HepG2 (cell line): ENCODE measurements around the gene SLA2. TPM values are rescaled to one million over a fixed set of nuclear protein-coding genes. Genes with fewer than 3 reads are reported as not detected.

ENCODE experiments used
- CREM ChIP-seq, 2 experiments: sonication (generic) in 1 of 2; formaldehyde crosslinking in 1 of 2; IDR thresholded peaks; 2 replicates each; pipeline versions ENCODE4 v1.4.0 to v1.6.1; 2016 to 2020; ENCODE audit warnings: antibody characterized with exemption in 1 of 2, mild to moderate bottlenecking in 1 of 2, missing genetic modification reagents in 1 of 2
- HOXD1 ChIP-seq: sonication (generic); formaldehyde crosslinking; IDR thresholded peaks from 2 replicates; pipeline ENCODE4 v1.5.0; 2020; ENCODE audit warnings: missing genetic modification reagents
- KLF16 ChIP-seq, 2 experiments: sonication (generic) in 1 of 2; formaldehyde crosslinking in 1 of 2; IDR thresholded peaks; 2 replicates each; pipeline versions ENCODE4 v1.6.1 to v1.8.0; 2016 to 2023; ENCODE audit warnings: missing genetic modification reagents in 2 of 2, missing compliant biosample characterization in 1 of 2
- MLXIP ChIP-seq: sonication (generic); formaldehyde crosslinking; IDR thresholded peaks from 2 replicates; pipeline ENCODE4 v1.9.0; 2021; ENCODE audit warnings: missing genetic modification reagents, borderline replicate concordance
- MYC ChIP-seq: sonication (generic); formaldehyde crosslinking; IDR thresholded peaks from 2 replicates; pipeline ENCODE4 v1.9.0; 2021; ENCODE audit warnings: missing genetic modification reagents, borderline replicate concordance
- SATB2 ChIP-seq: sonication (generic); formaldehyde crosslinking; IDR thresholded peaks from 2 replicates; pipeline ENCODE4 v1.5.0; 2020; ENCODE audit warnings: missing genetic modification reagents
- SKIL ChIP-seq: sonication (generic); formaldehyde crosslinking; IDR thresholded peaks from 2 replicates; pipeline ENCODE4 v1.8.0; 2022; ENCODE audit warnings: missing genetic modification reagents, mild to moderate bottlenecking, moderate library complexity, borderline replicate concordance
- SNAPC2 ChIP-seq: sonication (generic); formaldehyde crosslinking; IDR thresholded peaks from 2 replicates; pipeline ENCODE4 v1.8.1; 2022; ENCODE audit warnings: mild to moderate bottlenecking, missing genetic modification reagents
- ZNF143 ChIP-seq: sonication (generic); formaldehyde crosslinking; IDR thresholded peaks from 2 replicates; pipeline ENCODE4 v1.4.0; 2020; ENCODE audit warnings: missing genetic modification reagents
- ZNF276 ChIP-seq: sonication (generic); formaldehyde crosslinking; IDR thresholded peaks from 2 replicates; pipeline ENCODE4 v1.4.0; 2020; ENCODE audit warnings: mild to moderate bottlenecking, low read depth, missing genetic modification reagents
- ZNF335 ChIP-seq: sonication (generic); formaldehyde crosslinking; IDR thresholded peaks from 2 replicates; pipeline ENCODE4 v1.4.0; 2020; ENCODE audit warnings: missing genetic modification reagents
- ZNF841 ChIP-seq: sonication (generic); formaldehyde crosslinking; IDR thresholded peaks from 2 replicates; pipeline ENCODE4 v1.8.1; 2023; ENCODE audit warnings: missing genetic modification reagents, borderline replicate concordance
- polyA plus RNA-seq, 8 experiments: library from polyadenylated mRNA; depleted of rRNA in 3 of 8; stranded (reverse) in 7 of 8; unstranded in 1 of 8; fragments of >200 nt; fragmentation: Illumina TruSeq in 4 of 8; extraction: Trizol in 4 of 8; gene quantifications; 2 replicates each; pipeline versions ENCODE4 v1.2.1 to v1.2.3, GENCODE V29; 2011 to 2016; ENCODE audit warnings: low read depth in 4 of 8, missing spikeins in 1 of 8, mixed read lengths in 1 of 8; ENCODE audit not compliant: insufficient read depth in 1 of 8
- total RNA-seq, 5 experiments: library from RNA; depleted of rRNA; stranded (reverse); fragments of >200 nt; fragmentation: Illumina TruSeq; extraction: Trizol; gene quantifications; 2 replicates each; pipeline ENCODE4 v1.2.3, GENCODE V29; 2016; ENCODE audit warnings: low read depth in 1 of 5
- TF ChIP-seq, protein P1 (sequence below): sonication (generic); IDR thresholded peaks from 2 replicates; pipeline ENCODE4 v1.6.1; 2016; ENCODE audit warnings: low read depth, borderline replicate concordance
- TF ChIP-seq, protein P2 (sequence below): IDR thresholded peaks from 2 replicates; pipeline ENCODE4 v1.6.1; 2016; ENCODE audit warnings: missing biosample characterization, missing genetic modification reagents, low read depth
- TF ChIP-seq, protein P3 (sequence below): sonication (generic); formaldehyde crosslinking; IDR thresholded peaks from 2 replicates; pipeline ENCODE4 v1.4.0; 2020; ENCODE audit warnings: missing genetic modification reagents

The SLA2 gene
- total and polyA plus RNA-seq, 2 of the 13 experiments (the other 11 are each of a cell fraction or from before 2014, with no cell fraction given): 1.6 to 3.6 TPM

- no peak for TF ChIP-seq MLXIP (CRISPR knock-in tag)
- TF ChIP-seq MYC (CRISPR knock-in tag): no peak
- TF ChIP-seq CREM (IDR thresholded peaks at IDR 0.05): 0 out of 2 replicates have a peak, but pooled peaks have one; percentile 9
- TF ChIP-seq CREM (CRISPR knock-in tag; IDR thresholded peaks at IDR 0.05): no peak
- TF ChIP-seq HOXD1 (CRISPR knock-in tag): peak; percentile 12; the same call in 1 of the 2 replicates
- TF ChIP-seq, protein P1, sequence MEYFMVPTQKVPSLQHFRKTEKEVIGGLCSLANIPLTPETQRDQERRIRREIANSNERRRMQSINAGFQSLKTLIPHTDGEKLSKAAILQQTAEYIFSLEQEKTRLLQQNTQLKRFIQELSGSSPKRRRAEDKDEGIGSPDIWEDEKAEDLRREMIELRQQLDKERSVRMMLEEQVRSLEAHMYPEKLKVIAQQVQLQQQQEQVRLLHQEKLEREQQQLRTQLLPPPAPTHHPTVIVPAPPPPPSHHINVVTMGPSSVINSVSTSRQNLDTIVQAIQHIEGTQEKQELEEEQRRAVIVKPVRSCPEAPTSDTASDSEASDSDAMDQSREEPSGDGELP: no peak
- TF ChIP-seq, protein P2, sequence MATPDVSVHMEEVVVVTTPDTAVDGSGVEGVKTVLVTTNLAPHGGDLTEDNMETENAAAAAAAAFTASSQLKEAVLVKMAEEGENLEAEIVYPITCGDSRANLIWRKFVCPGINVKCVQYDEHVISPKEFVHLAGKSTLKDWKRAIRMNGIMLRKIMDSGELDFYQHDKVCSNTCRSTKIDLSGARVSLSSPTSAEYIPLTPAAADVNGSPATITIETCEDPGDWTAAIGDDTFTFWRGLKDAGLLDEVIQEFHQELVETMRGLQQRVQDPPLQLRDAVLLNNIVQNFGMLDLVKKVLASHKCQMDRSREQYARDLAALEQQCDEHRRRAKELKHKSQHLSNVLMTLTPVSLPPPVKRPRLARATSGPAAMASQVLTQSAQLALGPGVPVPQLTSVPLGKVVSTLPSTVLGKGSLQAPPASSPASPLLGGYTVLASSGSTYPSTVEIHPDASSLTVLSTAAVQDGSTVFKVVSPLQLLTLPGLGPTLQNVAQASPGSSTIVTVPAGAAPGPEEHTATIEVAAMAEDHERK (CRISPR knock-in tag): no peak
- 0 out of 2 replicates have a peak, but pooled peaks have one; percentile 44 for TF ChIP-seq SATB2 (CRISPR knock-in tag)
- no peak for TF ChIP-seq ZNF841 (CRISPR knock-in tag)
- TF ChIP-seq ZNF143 (CRISPR knock-in tag): no peak
- TF ChIP-seq ZNF335 (CRISPR knock-in tag): 0 out of 2 replicates have a peak, but pooled peaks have one; percentile 44
- no peak for TF ChIP-seq SKIL (CRISPR knock-in tag)
- TF ChIP-seq KLF16 (CRISPR knock-in tag; IDR thresholded peaks at IDR 0.05): peak in 1 of 2 experiments; percentile 71; a peak in 1 of 4 replicates
- TF ChIP-seq ZNF276 (CRISPR knock-in tag): no peak
- TF ChIP-seq SNAPC2: no peak
- TF ChIP-seq, protein P3, sequence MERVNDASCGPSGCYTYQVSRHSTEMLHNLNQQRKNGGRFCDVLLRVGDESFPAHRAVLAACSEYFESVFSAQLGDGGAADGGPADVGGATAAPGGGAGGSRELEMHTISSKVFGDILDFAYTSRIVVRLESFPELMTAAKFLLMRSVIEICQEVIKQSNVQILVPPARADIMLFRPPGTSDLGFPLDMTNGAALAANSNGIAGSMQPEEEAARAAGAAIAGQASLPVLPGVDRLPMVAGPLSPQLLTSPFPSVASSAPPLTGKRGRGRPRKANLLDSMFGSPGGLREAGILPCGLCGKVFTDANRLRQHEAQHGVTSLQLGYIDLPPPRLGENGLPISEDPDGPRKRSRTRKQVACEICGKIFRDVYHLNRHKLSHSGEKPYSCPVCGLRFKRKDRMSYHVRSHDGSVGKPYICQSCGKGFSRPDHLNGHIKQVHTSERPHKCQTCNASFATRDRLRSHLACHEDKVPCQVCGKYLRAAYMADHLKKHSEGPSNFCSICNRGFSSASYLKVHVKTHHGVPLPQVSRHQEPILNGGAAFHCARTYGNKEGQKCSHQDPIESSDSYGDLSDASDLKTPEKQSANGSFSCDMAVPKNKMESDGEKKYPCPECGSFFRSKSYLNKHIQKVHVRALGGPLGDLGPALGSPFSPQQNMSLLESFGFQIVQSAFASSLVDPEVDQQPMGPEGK (CRISPR knock-in tag): peak; percentile 77; the same call in 1 of the 2 replicates
These were observed 39.6 kb downstream of the SLA2 start (continued) for GRCh38 chr20:36606158-36607066.
